Measurements from ENCODE around the gene OST4.

GRCh38 chr2:27080603-27080936 lies 9.1 kb upstream of the OST4 start:
- TF ChIP-seq CTCF (IDR thresholded peaks at IDR 0.05) = no peak
- no peak for TF ChIP-seq EP300 (IDR thresholded peaks at IDR 0.05)
